ENCODE results near the gene PKP3.

Gene PKP3

DNA sequence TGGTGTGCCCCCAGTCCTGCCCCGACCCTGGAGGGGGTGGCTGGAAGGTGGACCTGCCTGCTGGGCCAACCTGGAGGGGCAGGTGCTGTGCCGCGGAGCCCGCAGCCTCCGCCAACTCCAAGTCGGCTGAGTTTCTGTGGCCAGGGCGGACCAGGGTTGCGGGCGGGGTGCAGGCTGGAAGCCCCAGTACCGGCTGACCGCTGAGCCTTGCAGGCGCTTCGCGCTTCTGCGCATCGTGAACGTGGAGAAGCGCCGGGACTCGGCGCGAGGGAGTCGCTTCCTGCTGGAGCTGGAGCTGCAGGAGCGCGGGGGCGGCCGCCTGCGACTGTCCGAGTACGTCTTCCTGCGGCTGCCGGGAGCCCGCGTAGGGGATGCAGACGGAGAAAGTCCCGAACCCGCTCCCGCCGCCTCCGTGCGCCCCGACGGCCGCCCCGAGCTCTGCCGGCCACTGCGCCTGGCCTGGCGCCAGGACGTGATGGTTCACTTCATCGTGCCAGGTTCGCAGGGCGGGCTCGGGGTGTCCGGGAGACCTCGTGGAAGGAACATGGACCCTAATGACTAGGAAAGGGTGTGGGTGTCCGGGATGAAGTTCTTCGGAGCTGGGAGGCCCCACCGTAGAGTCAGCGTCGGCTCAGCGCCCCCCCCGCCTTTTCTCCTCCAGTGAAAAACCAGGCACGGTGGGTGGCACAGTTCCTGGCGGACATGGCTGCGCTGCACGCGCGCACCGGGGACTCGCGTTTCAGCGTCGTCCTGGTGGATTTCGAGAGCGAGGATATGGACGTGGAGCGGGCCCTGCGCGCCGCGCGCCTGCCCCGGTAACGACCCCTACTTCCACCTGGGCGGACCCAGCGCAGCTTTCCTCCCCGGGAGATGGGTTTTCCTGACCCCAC lies 14.6 kb upstream of the PKP3 start:
- Histone ChIP-seq H3K4me3 (ENCODE audit: insufficient read depth, low read length, poor library complexity, severe bottlenecking) (no peak overlapping the region), H3K9me3 (ENCODE audit: insufficient read depth, low read length) (no peaks in the 10 kb centered on the region), H2AFZ (ENCODE audit: low read depth, low read length, severe bottlenecking) (no peak overlapping the region), H3K27me3 (ENCODE audit: low read length) (no peaks in the 10 kb centered on the region), H3K36me3 (ENCODE audit: low read length) (no peaks in the 10 kb centered on the region), H3K9ac (ENCODE audit: low read length) (no peak overlapping the region), H3K79me2 (ENCODE audit: insufficient read depth, low read length) (no peaks in the 10 kb centered on the region), H3F3A (ENCODE audit: insufficient read depth) (no peaks in the 10 kb centered on the region), H4K20me1 (ENCODE audit: low read depth, low read length) (no peaks in the 10 kb centered on the region), H3K27ac (ENCODE audit: low read depth, low read length) (no peak overlapping the region), H3K4me2 (ENCODE audit: low read depth, low read length, poor library complexity, severe bottlenecking) (no peak overlapping the region), H3K9me2 (replicated peaks; ENCODE audit: insufficient read depth, low read length) (no peaks in the 10 kb centered on the region)
- TF ChIP-seq, protein P1, sequence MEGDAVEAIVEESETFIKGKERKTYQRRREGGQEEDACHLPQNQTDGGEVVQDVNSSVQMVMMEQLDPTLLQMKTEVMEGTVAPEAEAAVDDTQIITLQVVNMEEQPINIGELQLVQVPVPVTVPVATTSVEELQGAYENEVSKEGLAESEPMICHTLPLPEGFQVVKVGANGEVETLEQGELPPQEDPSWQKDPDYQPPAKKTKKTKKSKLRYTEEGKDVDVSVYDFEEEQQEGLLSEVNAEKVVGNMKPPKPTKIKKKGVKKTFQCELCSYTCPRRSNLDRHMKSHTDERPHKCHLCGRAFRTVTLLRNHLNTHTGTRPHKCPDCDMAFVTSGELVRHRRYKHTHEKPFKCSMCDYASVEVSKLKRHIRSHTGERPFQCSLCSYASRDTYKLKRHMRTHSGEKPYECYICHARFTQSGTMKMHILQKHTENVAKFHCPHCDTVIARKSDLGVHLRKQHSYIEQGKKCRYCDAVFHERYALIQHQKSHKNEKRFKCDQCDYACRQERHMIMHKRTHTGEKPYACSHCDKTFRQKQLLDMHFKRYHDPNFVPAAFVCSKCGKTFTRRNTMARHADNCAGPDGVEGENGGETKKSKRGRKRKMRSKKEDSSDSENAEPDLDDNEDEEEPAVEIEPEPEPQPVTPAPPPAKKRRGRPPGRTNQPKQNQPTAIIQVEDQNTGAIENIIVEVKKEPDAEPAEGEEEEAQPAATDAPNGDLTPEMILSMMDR (IDR thresholded peaks at IDR 0.05; ENCODE audit: insufficient read depth, low read length, poor library complexity, severe bottlenecking): no peak
- TF ChIP-seq EZH2phosphoT487 (conservative IDR thresholded peaks at IDR 0.05; ENCODE audit: low read length): no peak

DNA sequence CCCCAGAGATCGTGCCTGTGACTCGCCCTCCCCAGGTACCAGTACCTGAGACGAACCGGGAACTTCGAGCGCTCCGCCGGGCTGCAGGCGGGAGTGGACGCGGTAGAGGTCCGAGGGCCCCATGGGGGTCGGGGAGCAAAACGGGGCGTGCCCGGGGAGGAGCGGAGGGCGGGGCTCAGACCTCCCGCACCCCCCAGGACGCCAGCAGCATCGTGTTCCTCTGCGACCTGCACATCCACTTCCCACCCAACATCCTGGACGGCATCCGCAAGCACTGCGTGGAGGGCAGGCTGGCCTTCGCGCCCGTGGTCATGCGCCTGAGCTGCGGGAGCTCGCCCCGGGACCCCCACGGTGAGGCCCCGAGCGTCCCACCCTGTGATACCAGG lies 13.9 kb upstream of the PKP3 start:
- Histone ChIP-seq H3K9me2 (replicated peaks; ENCODE audit: insufficient read depth, low read length) (no peaks in the 10 kb centered on the region), H4K20me1 (ENCODE audit: low read depth, low read length) (no peaks in the 10 kb centered on the region), H3K4me2 (ENCODE audit: low read depth, low read length, poor library complexity, severe bottlenecking) (no peak overlapping the region), H3K79me2 (ENCODE audit: insufficient read depth, low read length) (no peaks in the 10 kb centered on the region), H3K27me3 (ENCODE audit: low read length) (no peaks in the 10 kb centered on the region), H3F3A (ENCODE audit: insufficient read depth) (no peaks in the 10 kb centered on the region), H2AFZ (ENCODE audit: low read depth, low read length, severe bottlenecking) (no peak overlapping the region), H3K36me3 (ENCODE audit: low read length) (no peaks in the 10 kb centered on the region), H3K27ac (ENCODE audit: low read depth, low read length) (no peak overlapping the region), H3K4me3 (ENCODE audit: insufficient read depth, low read length, poor library complexity, severe bottlenecking) (no peak overlapping the region), H3K9me3 (ENCODE audit: insufficient read depth, low read length) (no peaks in the 10 kb centered on the region), H3K9ac (ENCODE audit: low read length) (no peak overlapping the region)
- TF ChIP-seq, protein P1 (IDR thresholded peaks at IDR 0.05; ENCODE audit: insufficient read depth, low read length, poor library complexity, severe bottlenecking): no peak
- no peak for TF ChIP-seq EZH2phosphoT487 (conservative IDR thresholded peaks at IDR 0.05; ENCODE audit: low read length)

DNA sequence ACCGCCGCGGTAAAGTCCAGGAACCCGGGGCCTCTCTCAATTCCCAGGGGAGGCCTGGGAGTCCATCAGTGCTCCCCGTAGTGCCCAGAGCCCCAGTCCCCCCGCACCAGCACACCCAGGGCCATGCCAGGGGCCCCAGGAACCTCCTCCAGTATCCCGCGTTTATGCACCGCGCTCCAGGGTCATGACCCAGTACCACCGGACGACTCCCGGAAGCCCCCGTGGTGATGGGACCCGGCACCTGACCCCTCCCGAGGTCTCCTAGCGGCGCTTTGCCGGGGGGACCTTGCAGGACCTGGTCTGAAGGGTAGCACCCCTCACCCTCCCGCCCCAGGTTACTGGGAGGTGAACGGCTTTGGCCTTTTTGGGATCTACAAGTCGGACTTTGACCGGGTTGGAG lies 13.5 kb upstream of the PKP3 start:
- Histone ChIP-seq H3K4me3 (ENCODE audit: insufficient read depth, low read length, poor library complexity, severe bottlenecking) (no peak overlapping the region), H3K4me2 (ENCODE audit: low read depth, low read length, poor library complexity, severe bottlenecking) (no peak overlapping the region), H2AFZ (ENCODE audit: low read depth, low read length, severe bottlenecking) (no peak overlapping the region), H3K9me3 (ENCODE audit: insufficient read depth, low read length) (no peaks in the 10 kb centered on the region), H3K27ac (ENCODE audit: low read depth, low read length) (no peak overlapping the region), H3K27me3 (ENCODE audit: low read length) (no peaks in the 10 kb centered on the region), H4K20me1 (ENCODE audit: low read depth, low read length) (no peaks in the 10 kb centered on the region), H3K9ac (ENCODE audit: low read length) (no peak overlapping the region), H3K36me3 (ENCODE audit: low read length) (no peaks in the 10 kb centered on the region), H3F3A (ENCODE audit: insufficient read depth) (no peaks in the 10 kb centered on the region), H3K79me2 (ENCODE audit: insufficient read depth, low read length) (no peaks in the 10 kb centered on the region), H3K9me2 (replicated peaks; ENCODE audit: insufficient read depth, low read length) (no peaks in the 10 kb centered on the region)
- no peak for TF ChIP-seq EZH2phosphoT487 (conservative IDR thresholded peaks at IDR 0.05; ENCODE audit: low read length)

DNA sequence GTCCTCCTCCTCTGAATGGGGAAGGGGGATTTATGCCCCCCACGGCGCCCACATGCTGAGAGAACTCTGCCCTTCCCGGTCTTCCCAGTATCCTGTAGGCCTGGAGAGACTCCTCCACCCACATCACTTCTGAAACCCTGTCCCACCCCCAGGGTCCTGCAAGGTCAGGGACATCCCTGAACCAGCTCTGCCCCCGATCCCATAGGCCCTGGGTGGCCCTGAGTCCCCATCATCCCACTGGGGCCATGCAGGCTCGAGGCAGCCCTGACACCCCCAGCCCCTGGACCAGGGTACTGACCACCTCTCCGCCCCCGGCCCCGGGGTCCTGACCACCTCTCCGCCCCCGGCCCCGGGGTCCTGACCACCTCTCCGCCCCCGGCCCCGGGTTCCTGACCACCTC lies 13.0 kb upstream of the PKP3 start:
- Histone ChIP-seq H4K20me1 (ENCODE audit: low read depth, low read length) (no peaks in the 10 kb centered on the region), H3F3A (ENCODE audit: insufficient read depth) (no peaks in the 10 kb centered on the region), H3K27me3 (ENCODE audit: low read length) (no peaks in the 10 kb centered on the region), H3K79me2 (ENCODE audit: insufficient read depth, low read length) (no peaks in the 10 kb centered on the region), H3K4me3 (ENCODE audit: insufficient read depth, low read length, poor library complexity, severe bottlenecking) (no peak overlapping the region), H2AFZ (ENCODE audit: low read depth, low read length, severe bottlenecking) (no peak overlapping the region), H3K4me2 (ENCODE audit: low read depth, low read length, poor library complexity, severe bottlenecking) (no peak overlapping the region), H3K9me2 (replicated peaks; ENCODE audit: insufficient read depth, low read length) (no peaks in the 10 kb centered on the region), H3K9me3 (ENCODE audit: insufficient read depth, low read length) (0 out of 2 replicates have a peak, but pooled peaks cover 2% of the 10 kb centered on the region), H3K9ac (ENCODE audit: low read length) (no peak overlapping the region), H3K36me3 (ENCODE audit: low read length) (no peaks in the 10 kb centered on the region), H3K27ac (ENCODE audit: low read depth, low read length) (no peak overlapping the region)
- TF ChIP-seq, protein P1 (IDR thresholded peaks at IDR 0.05; ENCODE audit: insufficient read depth, low read length, poor library complexity, severe bottlenecking): no peak
- TF ChIP-seq EZH2phosphoT487 (conservative IDR thresholded peaks at IDR 0.05; ENCODE audit: low read length): no peak

Data from SU-DHL-6 (cell line).